HCT116 (cell line): ENCODE data around the gene SUDS3. TPM values are rescaled to one million over a fixed set of nuclear protein-coding genes. Genes with fewer than 3 reads are reported as not detected.
"Not testable (repeated sequence)": the region's sequence is repeated elsewhere in the genome, so short reads cannot be mapped to it uniquely, and the experiment has no call there.

Source experiments
- ATAC-seq: fragments of 200-7000 bp; cut with Tn5 transposase; 2 replicates; pipeline ENCODE4 v1.9.1; 2020; ENCODE audit warnings: mild to moderate bottlenecking, moderate library complexity
- BruUV-seq: library from RNA; stranded (reverse); fragments of 400-500 nt; replicated peaks from 2 replicates; lab custom pipeline; 2021; lab: Mats Ljungman, UMichigan
- CTCF ChIA-PET: fragments of 300-600 bp; sonication (Branson Sonifier 250); formaldehyde crosslinking; loops from one replicate; lab custom pipeline; 2021; ENCODE audit warnings: antibody characterized with exemption; lab: Charles Lee
- POLR2A ChIA-PET: fragments of 300-600, 350-600 bp; sonication (Branson Sonifier 250); formaldehyde crosslinking; loops from one replicate; lab custom pipeline; 2021; ENCODE audit warnings: antibody characterized with exemption; lab: Charles Lee
- RAD21 ChIA-PET, 2 experiments: fragments of 300-600 bp; sonication (Branson Sonifier 250); formaldehyde crosslinking; loops; one replicate each; lab custom pipeline; 2023; ENCODE audit warnings: low total read pairs in 2 of 2; ENCODE audit not compliant: uncharacterized antibody in 2 of 2, unreplicated experiment in 2 of 2, low non-redundant PET in 1 of 2; lab: Charles Lee
- DNase-seq: peaks from one replicate; pipeline ENCODE4 v3.0.0-alpha.2; 2010; ENCODE audit warnings: low read depth, low spot score
- H2AFZ ChIP-seq: fragments of 200-600 bp; shearing (Covaris generic), sonication (generic); 2 replicates; pipeline ENCODE4 v1.6.1; 2017; ENCODE audit warnings: low read depth, mixed run types, mixed read lengths, antibody characterized with exemption, low read length; ENCODE audit not compliant: poor library complexity, severe bottlenecking
- H3K27ac ChIP-seq: 2 replicates; pipeline ENCODE4 v1.5.1; 2012; ENCODE audit warnings: low read depth, low read length
- H3K27me3 ChIP-seq: fragments of 200-600 bp; sonication (generic); 2 replicates; pipeline ENCODE4 v1.6.1; 2016; ENCODE audit warnings: mixed run types, low read length, mixed read lengths; ENCODE audit not compliant: insufficient read depth
- H3K36me3 ChIP-seq, 2 experiments: fragments of 200-500 bp in 1 of 2; fragments of 200-600 bp in 1 of 2; sonication (Bioruptor generic) in 1 of 2; sonication (generic) in 1 of 2; 2 replicates each; pipeline versions ENCODE4 v1.5.1 to v1.6.1; 2014 to 2016; ENCODE audit warnings: low read length in 2 of 2, inconsistent platforms in 1 of 2, mixed read lengths in 1 of 2, mixed run types in 1 of 2; ENCODE audit not compliant: insufficient read depth in 2 of 2, control insufficient read depth in 1 of 2
- H3K4me1 ChIP-seq, 2 experiments: fragments of 200-600 bp in 1 of 2; sonication (generic) in 1 of 2; 2 replicates each; pipeline versions ENCODE4 v1.5.1 to v1.6.1; 2012 to 2017; ENCODE audit warnings: low read length in 2 of 2, inconsistent platforms in 1 of 2, mild to moderate bottlenecking in 1 of 2, mixed read lengths in 1 of 2, mixed run types in 1 of 2, moderate library complexity in 1 of 2; ENCODE audit not compliant: insufficient read depth in 2 of 2, control insufficient read depth in 1 of 2
- H3K4me2 ChIP-seq: fragments of 200-600 bp; sonication (generic); 2 replicates; pipeline ENCODE4 v1.6.1; 2017; ENCODE audit warnings: mixed run types, low read length, mixed read lengths
- H3K4me3 ChIP-seq, 2 experiments: fragments of 200-600 bp in 1 of 2; sonication (generic) in 1 of 2; replicated peaks in 1 of 2; 2 replicates each; pipeline ENCODE4 v1.5.1; 2011 to 2016; ENCODE audit warnings: low read length in 2 of 2, control low read depth in 1 of 2, low read depth in 1 of 2, mild to moderate bottlenecking in 1 of 2, mixed read lengths in 1 of 2, mixed run types in 1 of 2
- H3K79me2 ChIP-seq: fragments of 200-600 bp; sonication (generic); 2 replicates; pipeline ENCODE4 v1.6.1; 2017; ENCODE audit warnings: mild to moderate bottlenecking, mixed run types, low read length, moderate library complexity, mixed read lengths; ENCODE audit not compliant: insufficient read depth
- H3K9ac ChIP-seq: fragments of 200-600 bp; sonication (generic); 2 replicates; pipeline ENCODE4 v1.6.1; 2016; ENCODE audit warnings: low read length, mixed read lengths
- H3K9me2 ChIP-seq: fragments of 200-600 bp; sonication (generic), shearing (Covaris generic); 2 replicates; pipeline ENCODE4 v1.6.1; 2017; ENCODE audit warnings: mixed run types, mild to moderate bottlenecking, moderate library complexity; ENCODE audit not compliant: insufficient read depth
- H3K9me3 ChIP-seq, 2 experiments: fragments of 200-500 bp in 1 of 2; fragments of 200-600 bp in 1 of 2; sonication (Bioruptor generic) in 1 of 2; sonication (generic) in 1 of 2; 2 replicates each; pipeline ENCODE4 v1.6.1; 2014 to 2017; ENCODE audit warnings: low read length in 2 of 2, mixed read lengths in 2 of 2, inconsistent platforms in 1 of 2, low read depth in 1 of 2, mild to moderate bottlenecking in 1 of 2, mixed run types in 1 of 2, moderate library complexity in 1 of 2; ENCODE audit not compliant: control insufficient read depth in 1 of 2, insufficient read depth in 1 of 2
- H4K20me1 ChIP-seq: fragments of 200-600 bp; sonication (generic), shearing (Covaris generic); 2 replicates; pipeline ENCODE4 v1.6.1; 2017; ENCODE audit warnings: mixed run types, mild to moderate bottlenecking, moderate library complexity; ENCODE audit not compliant: insufficient read depth
- RAD21 ChIP-seq: IDR thresholded peaks from 2 replicates; pipeline ENCODE4 v1.6.1; 2012; ENCODE audit warnings: low read depth, mild to moderate bottlenecking
- intact Hi-C: fragments of 100-400 bp; cut with micrococcal nuclease; formaldehyde crosslinking; loops from 2 replicates; pipeline ENCODE4 v1.10.0; 2022
- total RNA-seq: library from RNA; stranded (reverse); gene quantifications from one replicate; pipeline ENCODE4 v1.2.1, GENCODE V29; 2021; ENCODE audit not compliant: unreplicated experiment
- TF ChIP-seq, protein P1 (sequence below), 3 experiments: fragments of 200-600 bp in 1 of 3; sonication (generic) in 1 of 3; IDR thresholded peaks in 2 of 3; conservative IDR thresholded peaks in 1 of 3; 2 replicates each; pipeline ENCODE4 v1.5.1; 2012 to 2017; ENCODE audit warnings: low read depth in 2 of 3, low read length in 2 of 3, antibody characterized with exemption in 1 of 3, borderline replicate concordance in 1 of 3, control low read depth in 1 of 3, mild to moderate bottlenecking in 1 of 3, mixed read lengths in 1 of 3, mixed run types in 1 of 3, moderate library complexity in 1 of 3; ENCODE audit not compliant: insufficient read depth in 1 of 3
- TF ChIP-seq, protein P2 (sequence below): IDR thresholded peaks from 2 replicates; pipeline ENCODE4 v1.6.1; 2012

The SUDS3 gene
- total RNA-seq, 1 experiment from 2014 or later: 32.3 TPM

DNA sequence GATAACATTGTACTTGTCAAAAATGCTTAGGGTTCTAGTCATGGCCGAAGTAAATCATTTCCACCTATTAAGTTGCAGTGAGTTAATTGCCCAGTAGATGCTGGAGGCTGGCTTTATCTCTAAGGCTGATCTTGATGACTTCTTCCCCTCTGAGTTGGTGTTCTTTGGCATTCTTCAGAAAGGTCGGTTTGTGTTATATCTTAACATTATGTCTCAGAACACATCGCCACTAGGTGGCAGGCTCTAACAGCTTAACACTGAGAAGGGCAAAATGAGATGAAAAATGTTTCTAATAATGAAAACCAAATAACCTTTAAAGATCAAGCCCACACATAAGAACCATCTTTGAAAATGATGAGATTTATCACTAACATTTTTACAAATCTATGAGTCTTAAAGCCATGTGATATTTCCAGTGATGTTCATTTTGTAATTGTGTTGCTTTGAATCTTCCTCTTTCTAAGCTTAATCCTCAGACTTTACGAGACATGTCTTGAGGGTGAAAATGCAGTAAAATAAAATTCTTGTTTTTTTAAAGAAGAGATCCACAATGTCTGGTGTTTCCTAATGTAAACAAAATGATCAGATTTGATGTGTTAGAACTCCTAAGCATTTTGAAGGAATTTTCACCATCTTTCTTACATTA is 28.6 kb downstream of the SUDS3 start:
- DNase-seq: peak; percentile 37
- POLR2A ChIA-PET: no interaction called here
- CTCF ChIA-PET: interaction anchor here (0.8 to 2.3 kb wide), 4 partner anchors 14 to 218 kb away, joined by 4 to 14 read pairs (median 5); partner anchors contain the start of gene SUDS3

DNA sequence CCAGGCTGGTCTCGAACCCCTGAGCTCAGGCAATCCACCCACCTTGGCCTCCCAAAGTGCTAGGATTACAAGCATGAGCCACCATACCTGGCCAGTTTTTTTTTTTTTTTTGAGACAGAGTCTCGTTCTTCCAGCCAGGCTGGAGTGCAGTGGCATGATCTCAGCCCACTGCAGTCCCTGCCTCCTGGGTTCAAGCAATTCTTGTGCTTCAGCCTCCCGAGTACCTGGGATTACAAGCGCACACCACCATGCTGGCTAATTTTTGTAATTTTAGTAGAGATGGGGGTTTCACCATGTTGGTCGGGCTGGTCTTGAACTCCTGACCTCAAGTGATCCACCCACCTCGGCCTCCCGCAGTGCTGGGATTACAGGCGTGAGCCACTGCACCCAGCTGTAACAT is 31.9 kb downstream of the SUDS3 start:
- CTCF ChIA-PET, RAD21 ChIA-PET, H3K9ac ChIP-seq, H4K20me1 ChIP-seq, H3K4me1 ChIP-seq, H3K9me2 ChIP-seq, H3K4me2 ChIP-seq, H3K79me2 ChIP-seq, DNase-seq, H2AFZ ChIP-seq, H3K27ac ChIP-seq, BruUV-seq, ATAC-seq, H3K9me3 ChIP-seq, POLR2A ChIA-PET, H3K27me3 ChIP-seq, H3K4me3 ChIP-seq: not testable (repeated sequence)
- intact Hi-C loops: loop anchor here (5.0 to 10.0 kb wide), 2 partner anchors 447 to 1139 kb away; no protein-coding TSS in a partner anchor
- H3K36me3 ChIP-seq: peaks cover 24 to 25% of the 10 kb centered on the region in 2 experiments

More for the DNA sequence above, 28.6 kb downstream of the SUDS3 start:
- no peak overlapping the region for H2AFZ ChIP-seq
- no peak overlapping the region for H3K4me3 ChIP-seq
- H3K4me1 ChIP-seq: no peaks in the 10 kb centered on the region
- ATAC-seq: peak; percentile 84
- no peak overlapping the region for H3K4me2 ChIP-seq
- no peaks in the 10 kb centered on the region for H3K27me3 ChIP-seq
- no peaks in the 10 kb centered on the region for H3K9me2 ChIP-seq
- H3K27ac ChIP-seq: no peak overlapping the region
- H3K9me3 ChIP-seq: no peaks in the 10 kb centered on the region
- no peak overlapping the region for H3K9ac ChIP-seq
- no peaks in the 10 kb centered on the region for H4K20me1 ChIP-seq
- BruUV-seq: no TSS peak
- no peaks in the 10 kb centered on the region for H3K79me2 ChIP-seq
- TF ChIP-seq RAD21: peak; percentile 80
- TF ChIP-seq, protein P1, sequence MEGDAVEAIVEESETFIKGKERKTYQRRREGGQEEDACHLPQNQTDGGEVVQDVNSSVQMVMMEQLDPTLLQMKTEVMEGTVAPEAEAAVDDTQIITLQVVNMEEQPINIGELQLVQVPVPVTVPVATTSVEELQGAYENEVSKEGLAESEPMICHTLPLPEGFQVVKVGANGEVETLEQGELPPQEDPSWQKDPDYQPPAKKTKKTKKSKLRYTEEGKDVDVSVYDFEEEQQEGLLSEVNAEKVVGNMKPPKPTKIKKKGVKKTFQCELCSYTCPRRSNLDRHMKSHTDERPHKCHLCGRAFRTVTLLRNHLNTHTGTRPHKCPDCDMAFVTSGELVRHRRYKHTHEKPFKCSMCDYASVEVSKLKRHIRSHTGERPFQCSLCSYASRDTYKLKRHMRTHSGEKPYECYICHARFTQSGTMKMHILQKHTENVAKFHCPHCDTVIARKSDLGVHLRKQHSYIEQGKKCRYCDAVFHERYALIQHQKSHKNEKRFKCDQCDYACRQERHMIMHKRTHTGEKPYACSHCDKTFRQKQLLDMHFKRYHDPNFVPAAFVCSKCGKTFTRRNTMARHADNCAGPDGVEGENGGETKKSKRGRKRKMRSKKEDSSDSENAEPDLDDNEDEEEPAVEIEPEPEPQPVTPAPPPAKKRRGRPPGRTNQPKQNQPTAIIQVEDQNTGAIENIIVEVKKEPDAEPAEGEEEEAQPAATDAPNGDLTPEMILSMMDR (IDR thresholded peaks at IDR 0.05 in 2 of 3, conservative IDR thresholded peaks at IDR 0.05 in 1 of 3; ENCODE audit: borderline replicate concordance in 1 of 3, insufficient read depth in 1 of 3, low read depth in 2 of 3, low read length in 2 of 3): peak; percentile 57 to 90 (median 62)
- TF ChIP-seq, protein P2, sequence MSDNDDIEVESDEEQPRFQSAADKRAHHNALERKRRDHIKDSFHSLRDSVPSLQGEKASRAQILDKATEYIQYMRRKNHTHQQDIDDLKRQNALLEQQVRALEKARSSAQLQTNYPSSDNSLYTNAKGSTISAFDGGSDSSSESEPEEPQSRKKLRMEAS: no peak
- RAD21 ChIA-PET: no interaction called here
- intact Hi-C loops: loop anchor here (1.0 to 10.0 kb wide), 5 partner anchors 217 to 1142 kb away; no protein-coding TSS in a partner anchor
- peaks cover 17 to 20% of the 10 kb centered on the region in 2 experiments; a peak in 3 of 4 replicates for H3K36me3 ChIP-seq
